Measurements from ENCODE around the gene STARD3NL. TPM values are rescaled to one million over a fixed set of nuclear protein-coding genes. Genes with fewer than 3 reads are reported as not detected.

The STARD3NL gene
- polyA plus RNA-seq, 1 donor from 2014 or later = 233 TPM

DNA sequence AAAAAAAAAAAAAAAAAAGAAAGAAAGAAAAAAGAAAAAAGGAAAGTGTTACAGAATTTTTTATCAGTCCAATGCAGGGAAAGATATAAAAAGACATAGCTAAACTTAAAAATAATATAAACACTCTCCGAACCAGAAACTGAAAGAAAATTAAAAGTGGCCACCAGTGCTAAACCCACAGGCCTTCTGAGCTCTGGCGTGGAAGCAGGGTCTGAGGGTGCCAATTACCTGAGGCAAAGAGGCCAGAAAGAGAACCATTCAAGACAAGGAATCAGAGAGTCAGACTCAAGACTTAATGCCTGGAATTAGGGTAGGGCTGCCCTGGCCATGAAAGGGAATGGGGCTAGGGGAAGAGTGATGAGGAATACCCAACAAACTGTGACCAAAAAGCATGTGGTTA, 36.9 kb upstream of the STARD3NL start:
- H4K20me1 ChIP-seq (ENCODE audit: insufficient read depth) = no peaks in the 10 kb centered on the region
- no peak overlapping the region for H3K4me2 ChIP-seq (ENCODE audit: low read length)
- H3K27me3 ChIP-seq (ENCODE audit: insufficient read depth, low read depth, low read length) = no peaks in the 10 kb centered on the region
- H3K36me3 ChIP-seq (ENCODE audit: insufficient read depth, low read length) = no peaks in the 10 kb centered on the region
- no peaks in the 10 kb centered on the region for H3K9me2 ChIP-seq (ENCODE audit: insufficient read depth, low read length)
- H3K4me3 ChIP-seq (ENCODE audit: low read length) = no peak overlapping the region
- H3K9me3 ChIP-seq (ENCODE audit: low read length) = no peaks in the 10 kb centered on the region
- H3K79me2 ChIP-seq (replicated peaks; ENCODE audit: insufficient read depth, low read length) = no peaks in the 10 kb centered on the region
- no peak overlapping the region for H3K27ac ChIP-seq (ENCODE audit: low read length)
- H3K9ac ChIP-seq (ENCODE audit: low read length) = no peak overlapping the region
- H3F3A ChIP-seq (ENCODE audit: insufficient read depth, low read length, poor library complexity, severe bottlenecking) = no peaks in the 10 kb centered on the region
- no peak for TF ChIP-seq POLR2AphosphoS5 (IDR thresholded peaks at IDR 0.05)
- TF ChIP-seq, protein P1, sequence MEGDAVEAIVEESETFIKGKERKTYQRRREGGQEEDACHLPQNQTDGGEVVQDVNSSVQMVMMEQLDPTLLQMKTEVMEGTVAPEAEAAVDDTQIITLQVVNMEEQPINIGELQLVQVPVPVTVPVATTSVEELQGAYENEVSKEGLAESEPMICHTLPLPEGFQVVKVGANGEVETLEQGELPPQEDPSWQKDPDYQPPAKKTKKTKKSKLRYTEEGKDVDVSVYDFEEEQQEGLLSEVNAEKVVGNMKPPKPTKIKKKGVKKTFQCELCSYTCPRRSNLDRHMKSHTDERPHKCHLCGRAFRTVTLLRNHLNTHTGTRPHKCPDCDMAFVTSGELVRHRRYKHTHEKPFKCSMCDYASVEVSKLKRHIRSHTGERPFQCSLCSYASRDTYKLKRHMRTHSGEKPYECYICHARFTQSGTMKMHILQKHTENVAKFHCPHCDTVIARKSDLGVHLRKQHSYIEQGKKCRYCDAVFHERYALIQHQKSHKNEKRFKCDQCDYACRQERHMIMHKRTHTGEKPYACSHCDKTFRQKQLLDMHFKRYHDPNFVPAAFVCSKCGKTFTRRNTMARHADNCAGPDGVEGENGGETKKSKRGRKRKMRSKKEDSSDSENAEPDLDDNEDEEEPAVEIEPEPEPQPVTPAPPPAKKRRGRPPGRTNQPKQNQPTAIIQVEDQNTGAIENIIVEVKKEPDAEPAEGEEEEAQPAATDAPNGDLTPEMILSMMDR (IDR thresholded peaks at IDR 0.05; ENCODE audit: poor library complexity, severe bottlenecking) = no peak
- no peak overlapping the region for H2AFZ ChIP-seq (ENCODE audit: low read depth, low read length)

DNA sequence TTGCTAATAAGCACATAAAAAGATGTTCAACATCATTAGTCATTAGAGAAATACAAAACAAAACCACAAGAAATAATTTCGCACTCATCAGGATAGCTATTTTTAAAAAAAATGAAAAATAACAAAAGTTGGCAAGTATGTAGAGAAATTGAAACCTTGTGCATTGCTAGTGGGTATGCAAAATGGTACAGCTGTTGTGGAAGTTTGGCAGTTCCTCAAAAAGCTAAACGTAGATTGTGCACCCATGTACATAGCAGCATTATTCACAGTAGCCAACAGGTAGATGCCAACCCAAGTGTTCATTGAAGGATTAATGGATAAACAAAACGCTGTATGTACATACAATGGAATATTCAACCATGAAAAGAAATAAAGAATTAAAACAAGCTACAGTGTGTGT, 35.3 kb upstream of the STARD3NL start:
- Histone ChIP-seq H3K9me2 (ENCODE audit: insufficient read depth, low read length) (no peaks in the 10 kb centered on the region), H3K9me3 (ENCODE audit: low read length) (no peaks in the 10 kb centered on the region)
- TF ChIP-seq MXI1 (conservative IDR thresholded peaks at IDR 0.05; ENCODE audit: poor library complexity, severe bottlenecking) (no peak), EP300 (conservative IDR thresholded peaks at IDR 0.05; ENCODE audit: poor library complexity, severe bottlenecking) (no peak), TAF1 (IDR thresholded peaks at IDR 0.05; ENCODE audit: low read depth) (no peak), POLR2AphosphoS5 (IDR thresholded peaks at IDR 0.05) (no peak), RAD21 (conservative IDR thresholded peaks at IDR 0.05) (no peak), EZH2 (IDR thresholded peaks at IDR 0.05; ENCODE audit: borderline replicate concordance, insufficient read depth, low read length, poor library complexity, severe bottlenecking) (no peak), SMC3 (conservative IDR thresholded peaks at IDR 0.05; ENCODE audit: poor library complexity) (no peak)
- TF ChIP-seq, protein P2, sequence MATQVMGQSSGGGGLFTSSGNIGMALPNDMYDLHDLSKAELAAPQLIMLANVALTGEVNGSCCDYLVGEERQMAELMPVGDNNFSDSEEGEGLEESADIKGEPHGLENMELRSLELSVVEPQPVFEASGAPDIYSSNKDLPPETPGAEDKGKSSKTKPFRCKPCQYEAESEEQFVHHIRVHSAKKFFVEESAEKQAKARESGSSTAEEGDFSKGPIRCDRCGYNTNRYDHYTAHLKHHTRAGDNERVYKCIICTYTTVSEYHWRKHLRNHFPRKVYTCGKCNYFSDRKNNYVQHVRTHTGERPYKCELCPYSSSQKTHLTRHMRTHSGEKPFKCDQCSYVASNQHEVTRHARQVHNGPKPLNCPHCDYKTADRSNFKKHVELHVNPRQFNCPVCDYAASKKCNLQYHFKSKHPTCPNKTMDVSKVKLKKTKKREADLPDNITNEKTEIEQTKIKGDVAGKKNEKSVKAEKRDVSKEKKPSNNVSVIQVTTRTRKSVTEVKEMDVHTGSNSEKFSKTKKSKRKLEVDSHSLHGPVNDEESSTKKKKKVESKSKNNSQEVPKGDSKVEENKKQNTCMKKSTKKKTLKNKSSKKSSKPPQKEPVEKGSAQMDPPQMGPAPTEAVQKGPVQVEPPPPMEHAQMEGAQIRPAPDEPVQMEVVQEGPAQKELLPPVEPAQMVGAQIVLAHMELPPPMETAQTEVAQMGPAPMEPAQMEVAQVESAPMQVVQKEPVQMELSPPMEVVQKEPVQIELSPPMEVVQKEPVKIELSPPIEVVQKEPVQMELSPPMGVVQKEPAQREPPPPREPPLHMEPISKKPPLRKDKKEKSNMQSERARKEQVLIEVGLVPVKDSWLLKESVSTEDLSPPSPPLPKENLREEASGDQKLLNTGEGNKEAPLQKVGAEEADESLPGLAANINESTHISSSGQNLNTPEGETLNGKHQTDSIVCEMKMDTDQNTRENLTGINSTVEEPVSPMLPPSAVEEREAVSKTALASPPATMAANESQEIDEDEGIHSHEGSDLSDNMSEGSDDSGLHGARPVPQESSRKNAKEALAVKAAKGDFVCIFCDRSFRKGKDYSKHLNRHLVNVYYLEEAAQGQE (IDR thresholded peaks at IDR 0.05; ENCODE audit: borderline replicate concordance) = no peak
- TF ChIP-seq, protein P1 (IDR thresholded peaks at IDR 0.05; ENCODE audit: poor library complexity, severe bottlenecking) = no peak

More for the DNA sequence above, 35.3 kb upstream of the STARD3NL start:
- Histone ChIP-seq H3K36me3 (ENCODE audit: insufficient read depth, low read length) (no peaks in the 10 kb centered on the region), H3F3A (ENCODE audit: insufficient read depth, low read length, poor library complexity, severe bottlenecking) (no peaks in the 10 kb centered on the region), H3K27me3 (ENCODE audit: insufficient read depth, low read depth, low read length) (no peaks in the 10 kb centered on the region), H3K9ac (ENCODE audit: low read length) (no peak overlapping the region), H2AFZ (ENCODE audit: low read depth, low read length) (no peak overlapping the region), H3K4me2 (ENCODE audit: low read length) (no peak overlapping the region), H3K4me3 (ENCODE audit: low read length) (no peak overlapping the region), H3K27ac (ENCODE audit: low read length) (no peak overlapping the region), H3K79me2 (replicated peaks; ENCODE audit: insufficient read depth, low read length) (no peaks in the 10 kb centered on the region), H4K20me1 (ENCODE audit: insufficient read depth) (no peaks in the 10 kb centered on the region)

Data from neural cell (in vitro differentiated cells).